Measurements from ENCODE around the gene APOO. TPM values are rescaled to one million over a fixed set of nuclear protein-coding genes. Genes with fewer than 3 reads are reported as not detected.

APOO gene
- total RNA-seq, 1 experiment from 2014 or later = 95.3 TPM

- H3K4ac ChIP-seq (ENCODE audit: low read depth, low read length) = no peak overlapping the region
- H3K9me3 ChIP-seq (ENCODE audit: control insufficient read depth, low read depth, low read length) = no peaks in the 10 kb centered on the region
- H2AFZ ChIP-seq (ENCODE audit: low read length) = no peak overlapping the region
- Mint-ChIP-seq H3K27me3 (ENCODE audit: low read depth) (no peaks in the 10 kb centered on the region), H3K9me3 (no peaks in the 10 kb centered on the region), H3K4me1 (peaks cover 24 to 26% of the 10 kb centered on the region in 2 experiments), H3K36me3 (ENCODE audit: insufficient read depth in 1 of 3, low read depth in 3 of 3) (peaks cover 8 to 24% (median 24%) of the 10 kb centered on the region in 3 experiments; a peak in 6 of 7 replicates), H3K4me3 (no peak overlapping the region), H3K27ac (no peak overlapping the region)
- no CpG with 5 or more reads among the region's 2 CpGs for WGBS (ENCODE audit: extremely low coverage, insufficient read length, low lambda C conversion rate)
- H3K23me2 ChIP-seq (ENCODE audit: insufficient read length, low read depth, low read length, poor library complexity, severe bottlenecking) = peaks cover 3% of the 10 kb centered on the region
- H3K79me2 ChIP-seq (ENCODE audit: insufficient read depth, low read length) = no peaks in the 10 kb centered on the region
- no peak for DNase-seq
- H3K4me1 ChIP-seq (ENCODE audit: insufficient read depth, low read length) = no peaks in the 10 kb centered on the region
- H4K91ac ChIP-seq (ENCODE audit: insufficient read length, low read depth, low read length) = no peak overlapping the region
- no peak overlapping the region for H3T11ph ChIP-seq (ENCODE audit: low read length)
- no peak overlapping the region for H3K9ac ChIP-seq (ENCODE audit: extremely low read depth, insufficient read length, low read length)
- H4K20me1 ChIP-seq (ENCODE audit: control insufficient read depth, insufficient read depth, insufficient read length) = no peaks in the 10 kb centered on the region
- no peak overlapping the region for H3K4me2 ChIP-seq (ENCODE audit: insufficient read depth, insufficient read length, low read length)
- H3K27ac ChIP-seq (ENCODE audit: insufficient read length, low read depth, low read length) = no peak overlapping the region
- H3K14ac ChIP-seq (ENCODE audit: insufficient read depth, low read length) = no peak overlapping the region
- no peak overlapping the region for H2AK5ac ChIP-seq (ENCODE audit: insufficient read length, low read length)
- H3K56ac ChIP-seq (ENCODE audit: insufficient read length, low read depth, low read length) = no peak overlapping the region
- no peaks in the 10 kb centered on the region for H3K27me3 ChIP-seq (ENCODE audit: insufficient read depth, low read length)
- no peak overlapping the region for H2BK120ac ChIP-seq (ENCODE audit: low read depth, low read length, poor library complexity, severe bottlenecking)
- no peak overlapping the region for H2BK12ac ChIP-seq (ENCODE audit: insufficient read length, low read depth, low read length)
- no peak overlapping the region for H2BK20ac ChIP-seq (ENCODE audit: low read depth, low read length, poor library complexity, severe bottlenecking)
- TF ChIP-seq CTCF (conservative IDR thresholded peaks at IDR 0.05) = no peak
- H3K23ac ChIP-seq (ENCODE audit: insufficient read length, low read depth, low read length) = no peak overlapping the region
- H3K18ac ChIP-seq (ENCODE audit: insufficient read length, low read depth, low read length) = no peak overlapping the region
- H3K79me1 ChIP-seq (ENCODE audit: insufficient read depth, low read depth, low read length, poor library complexity, severe bottlenecking) = no peaks in the 10 kb centered on the region
- H4K5ac ChIP-seq (ENCODE audit: insufficient read length, low read depth, low read length) = no peak overlapping the region
- H2BK5ac ChIP-seq (ENCODE audit: insufficient read length, low read length) = no peak overlapping the region
- H2BK15ac ChIP-seq (ENCODE audit: low read depth, low read length) = no peak overlapping the region
- H4K8ac ChIP-seq (replicated peaks; ENCODE audit: insufficient read length, low read depth, low read length) = no peak overlapping the region
Measured at GRCh38 chrX:23785580-23785979, 122.2 kb downstream of the APOO start.

All from H9 (cell line).